ENCODE measurements around the gene EID1.
A peak's percentile ranks its signal among the peaks of the same experiment; 100 is the strongest.
"Not testable (repeated sequence)": the region's sequence is repeated elsewhere in the genome, so short reads cannot be mapped to it uniquely, and the experiment has no call there.

Gene EID1

GRCh38 chr15:48877630-48878595, at the start of gene EID1:
TSS of gene EID1 (plus strand) at chr15:48878134. CDS start at chr15:48878177, 43 bp downstream.
- Mint-ChIP-seq H3K27me3 (peaks cover 9% of the 10 kb centered on the region), H3K36me3 (peaks cover 10% of the 10 kb centered on the region), H3K9me3 (peaks cover 8% of the 10 kb centered on the region), H3K4me3 (peak within 1 kb of the TSS; percentile 99), H3K4me1 (peaks cover 22% of the 10 kb centered on the region), H3K27ac (peak within 1 kb of the TSS; percentile 93)

- peaks cover 7% of the 10 kb centered on the region for H3K27me3 Mint-ChIP-seq
- H3K4me3 Mint-ChIP-seq: no peak overlapping the region
- no peaks in the 10 kb centered on the region for H3K4me1 Mint-ChIP-seq
- H3K27ac Mint-ChIP-seq: no peak overlapping the region
- no peaks in the 10 kb centered on the region for H3K36me3 Mint-ChIP-seq
- peaks cover 8% of the 10 kb centered on the region for H3K9me3 Mint-ChIP-seq
These were observed 49.5 kb upstream of the EID1 start for GRCh38 chr15:48828471-48828870.

- no peak overlapping the region for H3K4me3 Mint-ChIP-seq
- peaks cover 7% of the 10 kb centered on the region for H3K27me3 Mint-ChIP-seq
- no peaks in the 10 kb centered on the region for H3K36me3 Mint-ChIP-seq
- H3K9me3 Mint-ChIP-seq: peaks cover 10% of the 10 kb centered on the region
- H3K4me1 Mint-ChIP-seq: no peaks in the 10 kb centered on the region
- no peak overlapping the region for H3K27ac Mint-ChIP-seq
These were observed 49.0 kb upstream of the EID1 start for GRCh38 chr15:48828906-48829305.

- Mint-ChIP-seq H3K4me1 (no peaks in the 10 kb centered on the region), H3K36me3 (no peaks in the 10 kb centered on the region), H3K4me3 (no peak overlapping the region), H3K9me3 (peaks cover 13% of the 10 kb centered on the region), H3K27ac (no peak overlapping the region), H3K27me3 (peaks cover 10% of the 10 kb centered on the region)
These were observed 45.3 kb upstream of the EID1 start for GRCh38 chr15:48832648-48833047.

- Mint-ChIP-seq H3K4me3 (no peak overlapping the region), H3K9me3 (peaks cover 13% of the 10 kb centered on the region), H3K36me3 (no peaks in the 10 kb centered on the region), H3K27me3 (peaks cover 12% of the 10 kb centered on the region), H3K27ac (no peak overlapping the region), H3K4me1 (no peaks in the 10 kb centered on the region)
These were observed 44.3 kb upstream of the EID1 start for GRCh38 chr15:48833526-48834239.

- no peaks in the 10 kb centered on the region for H3K36me3 Mint-ChIP-seq
- H3K4me1 Mint-ChIP-seq: no peaks in the 10 kb centered on the region
- peaks cover 12% of the 10 kb centered on the region for H3K27me3 Mint-ChIP-seq
- H3K4me3 Mint-ChIP-seq: no peak overlapping the region
- H3K27ac Mint-ChIP-seq: no peak overlapping the region
- peaks cover 13% of the 10 kb centered on the region for H3K9me3 Mint-ChIP-seq
These were observed 43.2 kb upstream of the EID1 start for GRCh38 chr15:48834756-48835155.

- no peaks in the 10 kb centered on the region for H3K9me3 Mint-ChIP-seq
- H3K4me3 Mint-ChIP-seq: no peak overlapping the region
- H3K27ac Mint-ChIP-seq: no peak overlapping the region
- no peaks in the 10 kb centered on the region for H3K36me3 Mint-ChIP-seq
- no peaks in the 10 kb centered on the region for H3K4me1 Mint-ChIP-seq
- H3K27me3 Mint-ChIP-seq: peaks cover 3% of the 10 kb centered on the region
These were observed 35.4 kb upstream of the EID1 start for GRCh38 chr15:48842501-48842900.

- H3K9me3 Mint-ChIP-seq: no peaks in the 10 kb centered on the region
- H3K27me3 Mint-ChIP-seq: no peaks in the 10 kb centered on the region
- no peak overlapping the region for H3K27ac Mint-ChIP-seq
- H3K36me3 Mint-ChIP-seq: no peaks in the 10 kb centered on the region
- H3K4me3 Mint-ChIP-seq: no peak overlapping the region
- H3K4me1 Mint-ChIP-seq: no peaks in the 10 kb centered on the region
These were observed 32.8 kb upstream of the EID1 start for GRCh38 chr15:48845123-48845522.

GRCh38 chr15:48850648-48851047, 27.3 kb upstream of the EID1 start:
- H3K27me3 Mint-ChIP-seq: peaks cover 3% of the 10 kb centered on the region
- no peaks in the 10 kb centered on the region for H3K9me3 Mint-ChIP-seq
- no peak overlapping the region for H3K4me3 Mint-ChIP-seq
- H3K36me3 Mint-ChIP-seq: no peaks in the 10 kb centered on the region
- H3K4me1 Mint-ChIP-seq: no peaks in the 10 kb centered on the region
- H3K27ac Mint-ChIP-seq: no peak overlapping the region

GRCh38 chr15:48851956-48852355, 26.0 kb upstream of the EID1 start:
- Mint-ChIP-seq H3K27me3 (peaks cover 3% of the 10 kb centered on the region), H3K4me3 (no peak overlapping the region), H3K27ac (no peak overlapping the region), H3K36me3 (no peaks in the 10 kb centered on the region), H3K4me1 (no peaks in the 10 kb centered on the region), H3K9me3 (no peaks in the 10 kb centered on the region)

GRCh38 chr15:48854434-48854833, 23.5 kb upstream of the EID1 start:
- not testable (repeated sequence) for H3K4me1 Mint-ChIP-seq, H3K27ac Mint-ChIP-seq, H3K4me3 Mint-ChIP-seq, H3K9me3 Mint-ChIP-seq, H3K27me3 Mint-ChIP-seq, H3K36me3 Mint-ChIP-seq

- Mint-ChIP-seq H3K9me3 (no peaks in the 10 kb centered on the region), H3K27me3 (peaks cover 3% of the 10 kb centered on the region), H3K36me3 (no peaks in the 10 kb centered on the region), H3K4me1 (no peaks in the 10 kb centered on the region), H3K27ac (no peak overlapping the region), H3K4me3 (no peak overlapping the region)
These were observed 22.2 kb upstream of the EID1 start for GRCh38 chr15:48855501-48856440.

GRCh38 chr15:48856942-48857341, 21.0 kb upstream of the EID1 start:
- Mint-ChIP-seq H3K27ac (no peak overlapping the region), H3K4me3 (no peak overlapping the region), H3K36me3 (no peaks in the 10 kb centered on the region), H3K4me1 (no peaks in the 10 kb centered on the region), H3K27me3 (peaks cover under 1% of the 10 kb centered on the region), H3K9me3 (no peaks in the 10 kb centered on the region)

- Mint-ChIP-seq H3K4me3 (no peak overlapping the region), H3K27ac (no peak overlapping the region), H3K27me3 (no peaks in the 10 kb centered on the region), H3K9me3 (no peaks in the 10 kb centered on the region), H3K36me3 (no peaks in the 10 kb centered on the region), H3K4me1 (peaks cover 4% of the 10 kb centered on the region)
These were observed 19.5 kb upstream of the EID1 start for GRCh38 chr15:48858401-48858800.

GRCh38 chr15:48859426-48859825, 18.5 kb upstream of the EID1 start:
- Mint-ChIP-seq H3K4me3 (no peak overlapping the region), H3K4me1 (peaks cover 4% of the 10 kb centered on the region), H3K27ac (no peak overlapping the region), H3K27me3 (no peaks in the 10 kb centered on the region), H3K36me3 (no peaks in the 10 kb centered on the region), H3K9me3 (no peaks in the 10 kb centered on the region)
